Measurements from ENCODE around the gene MXRA7. TPM values are rescaled to one million over a fixed set of nuclear protein-coding genes. Genes with fewer than 3 reads are reported as not detected.

MXRA7 gene
- total RNA-seq, 1 donor from 2014 or later: 200 TPM

DNA sequence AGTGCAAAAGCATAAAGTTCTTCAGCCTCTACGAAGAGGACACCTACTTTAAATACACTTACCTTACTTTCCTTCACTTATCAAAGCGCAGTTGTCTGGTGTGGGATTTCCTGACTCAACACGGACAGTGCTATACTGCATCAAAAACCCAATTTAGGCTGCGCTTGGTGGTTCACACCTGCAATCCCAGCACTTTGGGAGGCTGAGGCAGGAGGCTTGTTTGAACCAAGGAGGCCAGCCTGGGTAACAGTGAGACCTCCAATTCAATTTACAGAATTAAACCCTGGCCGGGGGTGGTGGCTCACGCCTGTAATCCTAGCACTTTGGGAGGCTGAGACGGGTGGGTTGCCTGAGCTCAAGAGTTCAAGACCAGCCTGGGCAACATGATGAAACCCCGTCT is 11.5 kb upstream of the MXRA7 start:
- H3K27ac Mint-ChIP-seq (ENCODE audit: unreplicated experiment): no peak overlapping the region

DNA sequence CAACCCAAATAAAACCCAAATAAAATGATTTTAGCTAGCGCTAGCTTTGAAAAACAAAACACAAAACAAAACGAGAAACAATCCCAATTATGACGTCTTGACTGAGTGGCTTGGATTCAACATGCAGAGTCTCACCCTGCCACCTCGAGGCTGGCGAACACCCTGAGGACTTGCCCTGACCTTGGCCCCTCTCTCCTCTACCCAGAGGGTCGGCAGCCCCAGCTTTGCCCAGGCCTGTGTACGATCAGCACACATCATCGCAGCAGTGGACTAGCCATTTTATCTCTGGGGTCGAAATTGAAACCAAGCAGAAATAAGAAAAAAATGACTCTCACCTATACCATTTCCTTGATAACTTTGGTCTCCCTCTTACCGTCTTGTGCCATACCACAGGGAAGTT is 10.7 kb upstream of the MXRA7 start:
- TF ChIP-seq, protein P1, sequence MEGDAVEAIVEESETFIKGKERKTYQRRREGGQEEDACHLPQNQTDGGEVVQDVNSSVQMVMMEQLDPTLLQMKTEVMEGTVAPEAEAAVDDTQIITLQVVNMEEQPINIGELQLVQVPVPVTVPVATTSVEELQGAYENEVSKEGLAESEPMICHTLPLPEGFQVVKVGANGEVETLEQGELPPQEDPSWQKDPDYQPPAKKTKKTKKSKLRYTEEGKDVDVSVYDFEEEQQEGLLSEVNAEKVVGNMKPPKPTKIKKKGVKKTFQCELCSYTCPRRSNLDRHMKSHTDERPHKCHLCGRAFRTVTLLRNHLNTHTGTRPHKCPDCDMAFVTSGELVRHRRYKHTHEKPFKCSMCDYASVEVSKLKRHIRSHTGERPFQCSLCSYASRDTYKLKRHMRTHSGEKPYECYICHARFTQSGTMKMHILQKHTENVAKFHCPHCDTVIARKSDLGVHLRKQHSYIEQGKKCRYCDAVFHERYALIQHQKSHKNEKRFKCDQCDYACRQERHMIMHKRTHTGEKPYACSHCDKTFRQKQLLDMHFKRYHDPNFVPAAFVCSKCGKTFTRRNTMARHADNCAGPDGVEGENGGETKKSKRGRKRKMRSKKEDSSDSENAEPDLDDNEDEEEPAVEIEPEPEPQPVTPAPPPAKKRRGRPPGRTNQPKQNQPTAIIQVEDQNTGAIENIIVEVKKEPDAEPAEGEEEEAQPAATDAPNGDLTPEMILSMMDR (IDR thresholded peaks at IDR 0.05): no peak
- DNase-seq (ENCODE audit: low spot score): no peak
- H3K9me3 Mint-ChIP-seq (ENCODE audit: low read depth): no peaks in the 10 kb centered on the region
- peaks cover 45% of the 10 kb centered on the region for H3K36me3 Mint-ChIP-seq (ENCODE audit: low read depth)
- H3K4me1 Mint-ChIP-seq (ENCODE audit: low read depth): peaks cover 37% of the 10 kb centered on the region
- peak overlapping the region; percentile 59 for H3K27ac Mint-ChIP-seq (ENCODE audit: unreplicated experiment)
- no peaks in the 10 kb centered on the region for H3K27me3 Mint-ChIP-seq (ENCODE audit: low read depth)
- no peak overlapping the region for H3K4me3 Mint-ChIP-seq (ENCODE audit: unreplicated experiment)

More for the DNA sequence above, 11.5 kb upstream of the MXRA7 start:
- no peak for DNase-seq (ENCODE audit: low spot score)
- no peaks in the 10 kb centered on the region for H3K9me3 Mint-ChIP-seq (ENCODE audit: low read depth)
- peaks cover 32% of the 10 kb centered on the region for H3K4me1 Mint-ChIP-seq (ENCODE audit: low read depth)
- peaks cover 44% of the 10 kb centered on the region for H3K36me3 Mint-ChIP-seq (ENCODE audit: low read depth)
- TF ChIP-seq, protein P1 (IDR thresholded peaks at IDR 0.05): no peak
- H3K27me3 Mint-ChIP-seq (ENCODE audit: low read depth): no peaks in the 10 kb centered on the region
- H3K4me3 Mint-ChIP-seq (ENCODE audit: unreplicated experiment): no peak overlapping the region

DNA sequence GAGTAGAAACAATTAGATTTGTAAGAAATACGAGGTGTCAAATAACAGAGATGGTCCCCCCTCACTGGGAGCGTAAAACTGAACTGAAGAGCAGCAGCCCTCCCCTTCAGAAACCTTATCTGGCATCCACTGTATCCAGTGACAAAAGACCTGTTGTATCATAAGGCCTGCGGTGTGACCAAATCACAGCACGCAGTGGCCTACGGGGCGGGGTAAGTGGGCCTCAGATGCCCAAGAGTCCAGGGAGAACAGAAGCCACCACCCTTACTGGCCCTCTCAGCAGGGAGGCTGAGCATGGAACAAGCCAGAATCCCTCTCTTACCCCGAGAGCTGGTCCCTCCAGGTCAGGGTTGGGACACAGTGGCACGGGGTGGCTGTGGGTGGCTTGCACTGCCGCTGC is 10.2 kb upstream of the MXRA7 start:
- Mint-ChIP-seq H3K36me3 (ENCODE audit: low read depth) (peaks cover 46% of the 10 kb centered on the region), H3K27me3 (ENCODE audit: low read depth) (no peaks in the 10 kb centered on the region), H3K27ac (ENCODE audit: unreplicated experiment) (no peak overlapping the region), H3K4me3 (ENCODE audit: unreplicated experiment) (no peak overlapping the region), H3K4me1 (ENCODE audit: low read depth) (peaks cover 42% of the 10 kb centered on the region), H3K9me3 (ENCODE audit: low read depth) (no peaks in the 10 kb centered on the region)
- TF ChIP-seq, protein P1 (IDR thresholded peaks at IDR 0.05): no peak
- no peak for DNase-seq (ENCODE audit: low spot score)

DNA sequence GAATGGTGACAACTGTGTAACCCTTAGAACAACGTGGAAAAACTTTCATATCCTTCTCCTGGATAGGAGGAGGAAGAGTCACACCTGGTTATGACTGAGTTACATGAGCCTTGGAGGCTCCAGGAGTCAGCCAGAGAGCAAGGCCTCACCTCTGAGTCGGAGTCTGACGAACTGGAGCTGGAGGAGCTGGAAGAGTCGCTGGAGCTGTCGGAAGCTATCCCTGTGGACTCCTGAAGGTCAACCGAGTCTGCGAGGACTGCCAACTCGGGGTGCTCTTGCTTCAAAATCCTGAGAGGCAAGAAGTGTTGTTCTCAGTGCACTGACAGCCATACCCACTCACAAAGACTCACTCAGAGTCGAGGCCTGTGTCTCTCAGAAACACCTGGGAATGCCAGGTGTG is 9.4 kb upstream of the MXRA7 start:
- Mint-ChIP-seq H3K27me3 (ENCODE audit: low read depth) (no peaks in the 10 kb centered on the region), H3K9me3 (ENCODE audit: low read depth) (no peaks in the 10 kb centered on the region), H3K4me1 (ENCODE audit: low read depth) (peaks cover 43% of the 10 kb centered on the region), H3K27ac (ENCODE audit: unreplicated experiment) (no peak overlapping the region), H3K36me3 (ENCODE audit: low read depth) (peaks cover 48% of the 10 kb centered on the region), H3K4me3 (ENCODE audit: unreplicated experiment) (no peak overlapping the region)
- DNase-seq (ENCODE audit: low spot score): no peak
- TF ChIP-seq, protein P1 (IDR thresholded peaks at IDR 0.05): no peak

DNA sequence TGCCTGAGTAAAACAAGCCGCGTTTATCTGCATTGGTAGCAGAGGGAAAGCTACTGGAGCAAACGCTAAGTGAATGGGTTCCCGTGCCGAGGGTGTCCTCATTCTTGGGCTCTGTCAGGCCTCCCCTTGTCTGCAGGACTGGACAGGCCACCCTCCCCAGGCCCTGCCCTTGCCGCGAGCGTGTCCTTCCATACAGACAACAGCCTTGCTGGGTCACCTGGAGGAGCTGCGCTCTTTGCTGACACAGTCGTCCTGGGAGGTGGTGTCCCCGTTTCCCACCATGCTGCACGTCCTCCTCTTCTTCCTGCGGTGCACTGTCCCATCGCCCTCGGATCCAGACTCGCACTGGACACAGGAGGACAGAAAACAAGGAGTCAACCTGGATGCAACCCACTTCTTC is 7.8 kb upstream of the MXRA7 start:
- Mint-ChIP-seq H3K4me1 (ENCODE audit: low read depth) (peaks cover 39% of the 10 kb centered on the region), H3K27ac (ENCODE audit: unreplicated experiment) (no peak overlapping the region)

More for the DNA sequence above, 7.8 kb upstream of the MXRA7 start:
- no peak for DNase-seq (ENCODE audit: low spot score)
- no peak overlapping the region for H3K4me3 Mint-ChIP-seq (ENCODE audit: unreplicated experiment)
- H3K36me3 Mint-ChIP-seq (ENCODE audit: low read depth): peaks cover 52% of the 10 kb centered on the region
- H3K9me3 Mint-ChIP-seq (ENCODE audit: low read depth): no peaks in the 10 kb centered on the region
- TF ChIP-seq, protein P1 (IDR thresholded peaks at IDR 0.05): no peak
- no peaks in the 10 kb centered on the region for H3K27me3 Mint-ChIP-seq (ENCODE audit: low read depth)

Data from chondrocyte (in vitro differentiated cells).